ENCODE data around the gene ACSF3.
A peak's percentile ranks its signal among the peaks of the same experiment; 100 is the strongest.

Gene ACSF3

GRCh38 chr16:89096768-89097391 is 3.2 kb downstream of the ACSF3 start:
- DNase-seq, result peak in 2 of 4 experiments; percentile 15 to 22

GRCh38 chr16:89097392-89097772 is 3.7 kb downstream of the ACSF3 start:
- DNase-seq, result no peak

DNA sequence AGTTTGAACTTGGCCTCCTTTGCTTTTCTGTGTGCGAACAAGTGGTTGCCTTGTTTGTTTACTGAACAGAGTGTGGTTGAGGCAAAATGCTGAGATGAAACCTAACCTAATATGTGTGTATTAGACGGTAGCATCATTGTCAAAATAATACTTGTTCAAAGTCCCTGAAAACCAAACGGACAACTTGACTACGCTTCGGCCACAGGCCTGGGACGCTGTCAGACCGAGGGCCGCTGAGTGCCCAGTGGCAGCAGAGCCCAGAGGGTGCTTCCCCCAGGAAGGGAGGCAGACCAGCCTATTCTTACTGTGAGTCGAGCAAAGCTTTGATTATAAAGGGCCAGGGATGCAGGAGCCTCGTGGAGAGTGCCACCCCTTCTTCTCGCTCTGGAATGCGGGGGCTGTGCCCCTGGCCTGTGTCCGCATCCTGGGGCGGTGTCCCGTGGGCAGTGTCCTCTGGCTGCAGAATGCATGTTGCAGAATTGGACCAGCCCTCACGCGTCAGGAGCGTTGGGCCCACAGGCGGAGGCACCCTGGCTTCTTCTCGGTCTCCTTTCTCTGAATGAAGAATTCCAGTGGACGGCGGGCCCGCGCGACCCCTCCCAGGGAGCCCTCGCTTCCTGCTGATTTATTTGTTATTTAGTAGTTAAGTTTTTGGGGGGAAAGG is 5.2 kb downstream of the ACSF3 start:
- no peak for DNase-seq

- no peak for DNase-seq
Measured at GRCh38 chr16:89099905-89100304, 6.3 kb downstream of the ACSF3 start.

DNA sequence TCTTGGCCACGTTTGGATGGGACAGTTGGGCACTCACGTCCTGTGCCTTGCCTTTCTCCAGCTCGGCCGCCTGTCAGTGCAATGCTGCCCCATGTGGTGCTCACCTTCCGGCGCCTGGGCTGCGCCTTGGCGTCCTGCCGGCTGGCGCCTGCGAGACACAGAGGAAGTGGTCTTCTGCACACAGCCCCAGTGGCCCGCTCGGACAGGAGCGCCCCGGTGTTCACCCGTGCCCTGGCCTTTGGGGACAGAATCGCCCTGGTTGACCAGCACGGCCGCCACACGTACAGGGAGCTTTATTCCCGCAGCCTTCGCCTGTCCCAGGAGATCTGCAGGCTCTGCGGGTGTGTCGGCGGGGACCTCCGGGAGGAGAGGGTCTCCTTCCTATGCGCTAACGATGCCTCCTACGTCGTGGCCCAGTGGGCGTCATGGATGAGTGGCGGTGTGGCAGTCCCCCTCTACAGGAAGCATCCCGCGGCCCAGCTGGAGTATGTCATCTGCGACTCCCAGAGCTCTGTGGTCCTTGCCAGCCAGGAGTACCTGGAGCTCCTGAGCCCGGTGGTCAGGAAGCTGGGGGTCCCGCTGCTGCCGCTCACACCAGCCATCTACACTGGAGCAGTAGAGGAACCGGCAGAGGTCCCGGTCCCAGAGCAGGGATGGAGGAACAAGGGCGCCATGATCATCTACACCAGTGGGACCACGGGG is 7.1 kb downstream of the ACSF3 start:
- DNase-seq, result no peak

DNA sequence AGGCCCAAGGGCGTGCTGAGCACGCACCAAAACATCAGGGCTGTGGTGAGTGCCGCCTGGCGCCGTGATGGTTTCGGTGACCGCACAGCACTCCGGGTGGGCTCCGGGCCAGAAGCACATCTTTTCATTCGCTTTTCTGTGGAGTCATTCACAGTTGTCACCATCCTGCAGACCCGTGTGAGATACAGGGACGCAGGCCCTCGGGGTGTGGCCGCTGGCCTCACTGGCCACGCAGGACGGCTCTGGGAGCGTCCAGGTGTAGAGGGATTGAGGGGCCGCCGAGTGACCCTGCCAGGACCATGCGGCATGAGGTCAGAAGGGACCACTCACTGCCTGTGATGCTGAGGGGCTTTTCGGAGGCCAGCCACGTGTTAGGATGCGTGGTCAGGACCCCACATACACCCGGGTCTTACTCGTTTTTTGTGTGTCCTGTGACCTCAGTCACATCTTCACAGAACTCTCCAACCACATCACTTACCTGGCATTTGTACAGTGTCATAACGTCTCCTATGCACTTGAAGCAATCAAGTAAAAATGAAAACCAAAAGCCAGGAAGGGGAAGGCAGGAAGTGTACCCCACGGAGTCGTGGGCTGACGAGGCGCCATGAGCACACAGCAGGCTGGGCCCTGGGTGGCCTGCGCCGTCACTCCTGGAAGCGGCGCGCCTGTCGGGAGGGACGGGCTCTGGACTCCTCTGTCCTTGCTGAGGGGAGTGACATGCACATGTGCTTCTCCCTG is 7.8 kb downstream of the ACSF3 start:
- no peak for DNase-seq

- DNase-seq, result no peak
Measured at GRCh38 chr16:89102041-89102471, 8.4 kb downstream of the ACSF3 start.

DNA sequence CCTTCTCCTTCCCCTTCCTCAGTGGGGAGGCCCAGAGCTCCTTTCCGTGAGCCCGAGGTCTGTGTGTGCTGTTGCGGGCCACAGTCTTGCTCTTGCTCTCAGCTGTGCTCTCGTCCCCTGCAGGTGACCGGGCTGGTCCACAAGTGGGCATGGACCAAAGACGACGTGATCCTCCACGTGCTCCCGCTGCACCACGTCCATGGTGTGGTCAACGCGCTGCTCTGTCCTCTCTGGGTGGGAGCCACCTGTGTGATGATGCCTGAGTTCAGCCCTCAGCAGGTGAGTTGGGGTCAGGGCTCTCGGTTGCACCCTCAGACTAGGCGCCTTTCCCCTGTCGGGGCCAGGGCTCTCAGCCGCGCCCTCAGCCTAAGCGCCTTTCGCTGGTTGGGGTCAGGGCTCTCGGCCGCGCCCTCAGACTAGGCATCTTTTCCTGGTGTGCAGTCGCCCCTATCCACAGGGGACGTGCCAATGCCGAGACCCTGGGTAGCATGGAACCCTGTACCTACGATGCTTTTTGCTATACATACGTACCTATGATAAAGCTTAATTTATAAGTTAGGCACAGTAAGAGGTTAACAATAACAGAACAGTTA is 8.9 kb downstream of the ACSF3 start:
- no peak for DNase-seq

DNA sequence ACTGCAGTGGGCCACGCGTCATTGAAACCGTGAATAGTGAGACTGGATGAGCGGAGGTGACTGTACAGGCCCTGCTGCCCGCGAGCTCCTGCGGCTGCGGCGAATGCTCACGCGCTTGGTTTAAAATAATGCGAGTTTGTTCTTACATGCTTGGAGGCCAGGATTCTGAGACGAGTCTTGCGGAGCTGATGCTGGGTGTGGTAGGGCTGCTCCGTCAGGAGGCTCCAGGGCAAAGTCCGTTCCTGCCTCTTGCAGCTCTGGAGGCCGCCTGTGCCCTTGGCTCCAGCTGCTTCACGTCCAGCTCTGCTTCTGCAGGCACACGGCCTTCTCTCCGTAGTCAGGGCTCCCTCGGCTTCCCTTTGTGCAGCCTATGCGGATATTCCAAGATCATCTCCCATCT is 9.5 kb downstream of the ACSF3 start:
- no peak for DNase-seq

DNA sequence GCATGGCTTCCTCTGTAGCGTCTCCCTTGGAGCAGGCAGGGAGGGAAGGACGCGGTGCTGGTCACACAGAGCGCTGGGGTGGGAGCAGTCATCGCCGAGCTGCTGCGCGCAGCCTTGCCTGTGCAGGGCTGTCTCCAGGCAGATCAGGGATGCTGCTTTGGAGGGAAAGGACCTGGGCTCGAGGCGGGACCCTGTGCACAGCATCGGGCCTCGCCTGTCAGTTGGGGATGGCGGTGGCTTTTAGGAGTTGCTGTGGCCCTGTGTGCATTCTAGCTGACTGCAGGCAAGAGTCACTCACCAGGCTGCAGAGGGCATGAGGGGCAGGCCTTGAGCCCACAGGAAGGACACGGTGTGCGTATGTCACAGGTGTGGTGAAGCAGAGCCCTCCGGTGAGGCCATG is 10.1 kb downstream of the ACSF3 start:
- DNase-seq, result no peak

DNA sequence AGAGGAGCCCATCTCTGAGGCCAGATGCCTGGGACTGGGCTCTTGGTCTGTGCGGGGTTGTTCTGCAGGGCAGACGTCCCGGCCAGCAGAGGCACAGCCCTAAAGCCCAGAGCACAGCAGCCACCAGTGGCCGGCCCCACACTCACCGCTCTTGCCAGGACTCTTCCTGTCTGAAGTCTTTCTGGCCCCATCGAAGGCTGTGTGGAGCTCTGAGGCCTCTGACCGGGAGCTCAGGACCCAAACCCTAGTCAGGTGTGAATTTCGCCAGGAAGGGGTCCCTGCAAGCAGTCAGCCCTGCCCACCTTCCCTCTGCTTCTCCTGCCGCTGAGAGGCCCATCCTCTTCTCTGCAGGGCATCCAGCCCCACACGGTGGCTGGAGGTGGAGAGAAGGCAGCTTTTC is 10.7 kb downstream of the ACSF3 start:
- no peak for DNase-seq

GRCh38 chr16:89104930-89105571 is 11.4 kb downstream of the ACSF3 start:
- no peak for DNase-seq

- DNase-seq, result no peak
Measured at GRCh38 chr16:89105599-89106151, 12.0 kb downstream of the ACSF3 start.

DNA sequence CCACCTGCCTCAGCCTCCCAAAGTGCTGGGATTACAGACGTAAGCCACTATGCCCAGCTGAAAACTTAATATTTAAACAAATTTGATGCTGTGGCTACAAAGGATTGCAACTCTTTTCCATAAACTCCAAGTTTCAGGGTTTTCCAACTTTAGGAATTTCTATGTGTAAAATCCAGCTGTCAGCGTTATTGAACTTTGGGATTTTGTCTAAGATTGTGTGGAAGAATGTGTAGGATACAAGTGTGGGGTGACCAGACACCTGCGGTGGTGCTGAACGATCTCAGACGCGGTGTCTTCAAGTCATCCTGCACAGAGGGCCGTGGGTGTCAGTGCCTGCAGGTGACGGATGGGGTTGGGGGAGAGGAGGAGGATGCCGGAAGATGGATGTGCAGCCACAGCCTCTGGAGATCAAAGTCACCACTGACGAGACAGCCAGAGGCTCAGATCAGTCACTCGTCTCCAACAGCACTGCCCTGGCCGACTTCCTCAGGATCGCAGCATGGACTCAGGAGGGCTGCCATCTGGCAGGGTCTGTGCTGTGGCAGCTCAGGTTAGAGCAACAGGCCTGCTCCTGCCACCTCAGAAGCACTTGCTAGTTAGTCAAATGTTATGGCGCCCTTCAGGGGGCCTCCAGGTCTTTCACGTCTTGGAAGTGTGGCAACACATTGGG is 13.0 kb downstream of the ACSF3 start:
- no peak for DNase-seq

DNA sequence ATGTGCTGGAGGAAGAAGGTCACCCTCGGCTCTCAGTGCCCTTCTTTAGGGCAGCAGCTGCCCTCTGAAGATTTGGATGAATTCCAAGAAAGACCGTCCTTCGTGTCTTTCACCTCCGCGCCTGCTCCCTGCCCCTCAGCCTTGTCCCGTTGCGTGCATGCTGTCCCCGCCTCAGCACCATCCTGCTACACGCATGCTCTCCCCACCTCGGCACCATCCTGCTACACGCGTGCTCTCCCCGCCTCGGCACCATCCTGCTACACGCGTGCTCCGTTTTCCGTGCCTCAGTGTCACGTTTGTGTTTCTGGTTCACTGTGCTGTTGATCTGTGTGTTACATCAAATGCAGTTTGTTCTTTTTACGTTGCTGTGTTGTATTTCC is 13.5 kb downstream of the ACSF3 start:
- DNase-seq, result no peak

- no peak for DNase-seq
Measured at GRCh38 chr16:89108416-89108815, 14.8 kb downstream of the ACSF3 start.

- DNase-seq, result no peak
Measured at GRCh38 chr16:89110641-89111040, 17.0 kb downstream of the ACSF3 start.

GRCh38 chr16:89111263-89111662 is 17.6 kb downstream of the ACSF3 start:
- no peak for DNase-seq

DNA sequence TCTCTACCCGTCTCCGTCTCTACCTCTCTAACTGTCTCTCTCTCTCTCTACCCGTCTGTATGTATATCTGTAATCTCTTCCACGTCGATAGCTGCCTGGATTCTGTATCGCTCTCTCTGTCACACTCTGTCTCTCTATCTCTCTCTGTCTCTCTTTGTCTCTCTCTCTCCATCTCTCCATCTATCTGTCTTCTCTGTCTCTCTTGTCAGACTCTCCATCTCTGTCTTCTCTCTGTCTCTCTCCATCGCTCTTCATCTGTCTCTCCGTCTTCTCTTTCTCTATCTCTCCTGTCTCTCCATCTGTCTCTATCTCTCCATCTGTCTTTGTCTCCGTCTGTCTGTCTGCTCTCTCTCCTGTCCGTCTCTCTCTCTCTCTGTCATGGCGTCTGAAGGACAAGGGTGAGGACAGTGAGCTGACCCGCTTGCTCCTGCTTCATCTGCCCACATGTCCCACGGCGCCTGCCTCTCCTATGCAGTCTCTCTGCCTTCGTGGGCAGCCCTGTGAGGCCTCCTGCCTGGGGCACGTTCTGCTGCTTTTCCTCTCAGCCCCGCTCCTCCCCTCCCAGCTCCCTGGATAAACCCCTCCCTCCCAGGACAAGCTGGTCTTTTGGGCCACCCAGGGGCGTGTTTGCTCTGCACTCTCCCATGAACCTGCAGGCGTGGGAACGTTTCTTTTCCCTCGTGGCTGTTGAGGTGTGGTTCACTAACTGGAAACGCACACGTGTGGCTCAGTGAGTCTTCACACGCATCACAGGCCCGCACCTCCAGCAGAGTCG is 18.9 kb downstream of the ACSF3 start:
- no peak for DNase-seq

DNA sequence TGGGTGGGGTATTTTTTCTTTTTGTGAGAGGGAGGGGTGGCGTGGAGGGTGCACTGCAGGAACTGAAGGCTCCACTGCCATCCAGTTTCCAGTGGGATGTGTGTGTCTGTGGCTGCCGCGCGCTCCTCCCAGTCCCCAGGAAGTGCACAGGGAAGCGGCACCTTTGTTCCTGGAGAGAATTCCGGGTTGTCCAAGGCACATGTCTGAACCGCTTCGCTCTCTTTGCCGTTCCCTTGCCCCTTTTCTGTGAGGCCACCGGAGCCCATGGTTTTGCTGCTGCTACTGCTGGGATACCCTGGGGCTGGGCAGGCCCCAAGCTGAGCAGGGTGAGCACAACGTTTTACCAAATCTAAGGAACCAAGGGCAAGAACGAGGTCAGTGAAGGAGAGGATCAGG is 19.5 kb downstream of the ACSF3 start:
- DNase-seq, result no peak

DNA sequence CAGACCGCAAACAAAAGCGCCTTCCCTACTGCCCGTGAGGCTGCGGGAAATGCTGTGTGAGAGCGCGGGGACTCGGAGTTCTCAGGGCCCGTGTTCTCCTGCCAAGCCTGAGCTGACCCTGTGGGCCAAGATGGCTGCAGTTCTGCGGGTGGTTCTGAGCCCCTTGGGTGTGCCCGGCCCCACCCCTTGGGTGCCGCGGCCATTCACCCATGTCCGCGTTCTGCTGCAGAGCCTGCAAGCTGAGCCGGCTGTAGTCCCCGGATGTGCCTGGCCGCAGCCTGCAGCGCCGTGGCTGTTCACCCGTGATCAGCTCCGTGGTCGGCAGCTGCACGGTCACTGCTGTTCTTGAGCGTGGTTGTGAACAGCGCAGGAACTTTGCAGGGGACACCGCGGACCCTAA is 20.0 kb downstream of the ACSF3 start:
- no peak for DNase-seq

All from activated CD4-positive, CD25-positive, alpha-beta regulatory T cell (primary cell).